ENCODE results near the gene ETS2. TPM values are rescaled to one million over a fixed set of nuclear protein-coding genes. Genes with fewer than 3 reads are reported as not detected.

The ETS2 gene
- total RNA-seq, 2 donors from 2014 or later = 110 to 185 TPM

- intact Hi-C loops (cut with DNase I) = no loop called here
- H3K27me3 ChIP-seq = no peaks in the 10 kb centered on the region
- no peaks in the 10 kb centered on the region for H3K9me3 ChIP-seq
- H3K36me3 ChIP-seq = no peaks in the 10 kb centered on the region
- no peak overlapping the region for H3K4me3 ChIP-seq
- DNase-seq = no peak
- no peak overlapping the region for H3K27ac ChIP-seq
- no peaks in the 10 kb centered on the region for H3K4me1 ChIP-seq
- no peak overlapping the region for H3K9ac ChIP-seq (ENCODE audit: low read depth in 2 of 2, low read length in 2 of 2)
- TF ChIP-seq CTCF (IDR thresholded peaks at IDR 0.05) = no peak
Measured at GRCh38 chr21:38760762-38761155, 45.0 kb upstream of the ETS2 start.

- no peak overlapping the region for H3K4me3 ChIP-seq
Measured at GRCh38 chr21:38761531-38761930, 44.2 kb upstream of the ETS2 start.

GRCh38 chr21:38765056-38765455 is 40.7 kb upstream of the ETS2 start:
- no peak for TF ChIP-seq CTCF (IDR thresholded peaks at IDR 0.05)
- Histone ChIP-seq H3K36me3 (no peaks in the 10 kb centered on the region), H3K9me3 (no peaks in the 10 kb centered on the region), H3K9ac (ENCODE audit: low read depth in 2 of 2, low read length in 2 of 2) (no peak overlapping the region), H3K27me3 (no peaks in the 10 kb centered on the region), H3K4me3 (no peak overlapping the region), H3K27ac (no peak overlapping the region), H3K4me1 (no peaks in the 10 kb centered on the region)
- intact Hi-C loops (cut with DNase I) = no loop called here
- DNase-seq = no peak

More at GRCh38 chr21:38761531-38761930, 44.2 kb upstream of the ETS2 start:
- no peak for DNase-seq
- Histone ChIP-seq H3K4me1 (no peaks in the 10 kb centered on the region), H3K27ac (no peak overlapping the region), H3K36me3 (no peaks in the 10 kb centered on the region), H3K9ac (ENCODE audit: low read depth in 2 of 2, low read length in 2 of 2) (no peak overlapping the region), H3K9me3 (no peaks in the 10 kb centered on the region), H3K27me3 (no peaks in the 10 kb centered on the region)
- no peak for TF ChIP-seq CTCF (IDR thresholded peaks at IDR 0.05)
- intact Hi-C loops (cut with DNase I) = no loop called here

- Histone ChIP-seq H3K4me3 (peak overlapping the region; percentile 17), H3K4me1 (no peaks in the 10 kb centered on the region), H3K36me3 (no peaks in the 10 kb centered on the region), H3K27me3 (no peaks in the 10 kb centered on the region), H3K9me3 (no peaks in the 10 kb centered on the region), H3K9ac (ENCODE audit: low read depth in 2 of 2, low read length in 2 of 2) (peak overlapping the region in 1 of 2 donors; percentile 69), H3K27ac (peak overlapping the region; percentile 74)
- intact Hi-C loops (cut with DNase I) = no loop called here
- no peak for TF ChIP-seq CTCF (IDR thresholded peaks at IDR 0.05)
- DNase-seq = peak; percentile 60
Measured at GRCh38 chr21:38766987-38767722, 38.6 kb upstream of the ETS2 start.

GRCh38 chr21:38768471-38769063 is 37.2 kb upstream of the ETS2 start:
- Histone ChIP-seq H3K27ac (peak overlapping the region; percentile 48), H3K36me3 (no peaks in the 10 kb centered on the region)
- intact Hi-C loops (cut with DNase I) = no loop called here

More at GRCh38 chr21:38768471-38769063, 37.2 kb upstream of the ETS2 start:
- no peak for TF ChIP-seq CTCF (IDR thresholded peaks at IDR 0.05)
- H3K9me3 ChIP-seq = no peaks in the 10 kb centered on the region
- no peak for DNase-seq
- no peaks in the 10 kb centered on the region for H3K4me1 ChIP-seq
- no peaks in the 10 kb centered on the region for H3K27me3 ChIP-seq
- no peak overlapping the region for H3K4me3 ChIP-seq
- peak overlapping the region in 1 of 2 donors; percentile 26 for H3K9ac ChIP-seq (ENCODE audit: low read depth in 2 of 2, low read length in 2 of 2)

Data from colonic mucosa (tissue), 4 donors.